Epithelial cell of esophagus (primary cell): ENCODE data around the gene ARID1B.

Experiments
- DNase-seq: peaks from one replicate; pipeline ENCODE4 v3.0.0; 2010; ENCODE audit warnings: low read depth
- H3K4me3 ChIP-seq: 2 replicates; pipeline ENCODE4 v1.5.1; 2011; ENCODE audit warnings: mild to moderate bottlenecking, low read length, control low read depth
- TF ChIP-seq, protein P1 (sequence below): IDR thresholded peaks from 2 replicates; pipeline ENCODE4 v1.5.1; 2011; ENCODE audit warnings: low read depth, mild to moderate bottlenecking, low read length, control low read depth, inconsistent platforms; ENCODE audit not compliant: insufficient read depth; ENCODE audit errors: missing control alignments

The ARID1B gene

GRCh38 chr6:156889986-156890385, 112.8 kb downstream of the ARID1B start:
- TF ChIP-seq, protein P1, sequence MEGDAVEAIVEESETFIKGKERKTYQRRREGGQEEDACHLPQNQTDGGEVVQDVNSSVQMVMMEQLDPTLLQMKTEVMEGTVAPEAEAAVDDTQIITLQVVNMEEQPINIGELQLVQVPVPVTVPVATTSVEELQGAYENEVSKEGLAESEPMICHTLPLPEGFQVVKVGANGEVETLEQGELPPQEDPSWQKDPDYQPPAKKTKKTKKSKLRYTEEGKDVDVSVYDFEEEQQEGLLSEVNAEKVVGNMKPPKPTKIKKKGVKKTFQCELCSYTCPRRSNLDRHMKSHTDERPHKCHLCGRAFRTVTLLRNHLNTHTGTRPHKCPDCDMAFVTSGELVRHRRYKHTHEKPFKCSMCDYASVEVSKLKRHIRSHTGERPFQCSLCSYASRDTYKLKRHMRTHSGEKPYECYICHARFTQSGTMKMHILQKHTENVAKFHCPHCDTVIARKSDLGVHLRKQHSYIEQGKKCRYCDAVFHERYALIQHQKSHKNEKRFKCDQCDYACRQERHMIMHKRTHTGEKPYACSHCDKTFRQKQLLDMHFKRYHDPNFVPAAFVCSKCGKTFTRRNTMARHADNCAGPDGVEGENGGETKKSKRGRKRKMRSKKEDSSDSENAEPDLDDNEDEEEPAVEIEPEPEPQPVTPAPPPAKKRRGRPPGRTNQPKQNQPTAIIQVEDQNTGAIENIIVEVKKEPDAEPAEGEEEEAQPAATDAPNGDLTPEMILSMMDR = no peak
- DNase-seq = no peak
- no peak overlapping the region for H3K4me3 ChIP-seq

DNA sequence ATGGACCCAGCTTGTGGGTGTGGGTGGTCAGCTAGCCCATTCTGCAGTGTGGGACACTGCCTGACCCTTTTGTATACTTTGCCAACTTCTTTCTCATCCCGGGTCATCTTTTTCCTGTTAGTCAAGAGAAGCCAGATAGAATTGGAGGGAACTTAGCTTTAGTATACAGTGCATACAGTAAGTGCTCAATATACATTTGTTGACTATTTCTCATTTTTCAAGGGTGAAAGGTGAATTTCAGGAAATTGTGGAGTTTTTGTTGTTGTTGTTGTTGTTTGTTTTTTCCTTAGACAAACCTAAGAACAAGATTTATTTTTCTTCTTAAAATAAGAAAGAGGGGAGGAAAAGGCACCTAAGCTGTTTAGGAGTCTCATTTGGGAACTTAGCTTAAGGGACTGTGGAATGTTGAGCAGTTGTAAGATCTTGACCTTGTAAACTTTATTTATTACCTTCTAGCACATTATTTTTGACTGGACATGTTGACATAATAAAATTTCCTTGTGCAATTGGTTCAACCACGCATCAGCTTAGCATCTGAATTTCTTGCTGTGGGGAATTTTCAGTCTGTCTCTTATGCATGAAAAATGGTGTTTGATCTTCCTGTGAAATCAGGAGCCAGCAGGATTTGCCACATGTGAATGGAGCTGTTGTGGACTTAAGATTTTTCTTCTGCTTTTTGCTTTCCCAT, 113.6 kb downstream of the ARID1B start:
- TF ChIP-seq, protein P1 = no peak
- no peak for DNase-seq
- no peak overlapping the region for H3K4me3 ChIP-seq

GRCh38 chr6:156897907-156898531, 120.8 kb downstream of the ARID1B start:
- H3K4me3 ChIP-seq = no peak overlapping the region
- TF ChIP-seq, protein P1 = no peak
- DNase-seq = no peak

DNA sequence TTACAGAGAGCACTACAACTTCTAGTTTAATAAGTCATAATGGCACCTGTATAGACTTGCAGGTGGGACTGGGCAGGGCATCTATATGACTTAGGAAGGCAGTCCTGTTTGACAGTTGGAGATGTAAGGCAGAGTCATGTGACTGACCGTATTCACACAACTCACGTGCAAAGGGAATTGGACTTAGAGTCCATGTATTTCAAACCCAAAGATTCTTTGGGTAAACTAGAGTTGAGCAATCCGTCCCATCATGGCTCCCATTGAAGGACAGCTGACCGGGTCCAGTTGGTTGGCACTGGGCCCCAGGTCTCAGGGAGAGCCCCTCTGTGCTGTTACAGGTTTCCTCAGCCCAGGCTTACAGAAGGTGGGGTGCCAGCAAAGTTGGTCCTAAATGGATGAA, 121.9 kb downstream of the ARID1B start:
- TF ChIP-seq, protein P1 = no peak

DNA sequence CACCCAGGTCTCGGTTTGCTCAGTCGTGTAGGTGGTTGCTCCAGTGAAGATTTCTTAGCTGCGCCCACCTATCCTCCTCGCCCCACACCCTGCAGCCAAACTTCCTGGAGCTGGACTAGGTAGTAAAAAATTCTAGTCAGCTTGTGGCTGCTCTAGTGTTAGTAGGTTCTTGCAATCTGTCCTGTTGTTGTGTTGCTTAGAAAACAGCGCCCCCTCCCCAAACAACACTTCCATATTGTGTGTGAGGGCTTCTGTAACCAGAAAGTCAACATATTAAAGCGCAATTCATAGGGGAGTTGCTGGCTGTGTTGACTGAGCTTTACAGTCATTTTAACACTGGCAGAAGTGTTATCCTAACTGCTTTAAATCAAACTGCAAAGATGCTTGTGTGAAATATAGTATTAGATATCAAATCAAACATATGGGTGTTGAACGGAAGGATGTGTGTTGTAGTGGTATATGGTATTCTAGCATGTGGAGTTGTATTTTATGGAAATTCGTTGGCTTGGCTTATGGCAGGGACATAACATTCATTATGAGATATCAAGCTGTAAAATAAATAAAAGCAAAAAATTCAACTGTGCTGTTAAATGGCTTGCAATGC, 122.5 kb downstream of the ARID1B start:
- DNase-seq = no peak
- TF ChIP-seq, protein P1 = no peak

More for the DNA sequence above, 121.9 kb downstream of the ARID1B start:
- no peak for DNase-seq
- H3K4me3 ChIP-seq = no peak overlapping the region

DNA sequence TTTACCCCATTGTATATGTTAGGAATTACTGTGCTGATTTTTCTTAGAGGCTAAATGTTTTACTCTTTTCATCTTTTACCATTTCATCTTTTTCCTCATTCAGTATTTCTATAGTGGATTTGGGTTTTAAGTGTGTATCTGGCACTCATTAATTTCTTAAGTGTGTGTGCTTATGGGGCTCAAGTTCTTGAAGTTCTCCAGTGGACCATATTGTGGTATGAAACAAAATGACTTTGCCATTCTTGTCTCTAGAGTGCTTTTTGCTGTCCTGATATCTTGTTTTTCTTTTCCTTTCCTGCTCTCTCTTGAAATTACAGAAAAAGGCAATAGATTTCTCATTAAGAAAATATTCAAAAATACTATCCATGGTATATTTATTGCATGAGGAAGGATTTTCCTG, 123.1 kb downstream of the ARID1B start:
- H3K4me3 ChIP-seq = no peak overlapping the region
- TF ChIP-seq, protein P1 = no peak
- no peak for DNase-seq

More for the DNA sequence above, 122.5 kb downstream of the ARID1B start:
- no peak overlapping the region for H3K4me3 ChIP-seq
